Activated B cell treated with CpG ODN at 0.5 μM for 24 hours (primary cell): ENCODE results near the gene CENPP. TPM values are rescaled to one million over a fixed set of nuclear protein-coding genes. Genes with fewer than 3 reads are reported as not detected.

Experiments
- ATAC-seq: fragments of 200-7000 bp; cut with Tn5 transposase; one replicate; pipeline ENCODE4 v1.10.0; 2021; ENCODE audit warnings: low read depth, mild to moderate bottlenecking, moderate library complexity
- CTCF ChIA-PET: fragments of 350-600 bp; sonication (Branson Sonifier 250); formaldehyde crosslinking; loops from one replicate; lab custom pipeline; 2021; ENCODE audit warnings: antibody characterized with exemption; lab: Charles Lee
- POLR2A ChIA-PET: fragments of 350-600 bp; sonication (Branson Sonifier 250); formaldehyde crosslinking; loops from one replicate; lab custom pipeline; 2021; ENCODE audit warnings: antibody characterized with exemption; lab: Charles Lee
- DNase-seq: peaks from one replicate; pipeline ENCODE4 v3.0.0; 2022
- H3K27ac Mint-ChIP-seq: one replicate; pipeline ENCODE4 v1.8.0; 2020; ENCODE audit warnings: mixed read lengths
- H3K27me3 Mint-ChIP-seq: one replicate; pipeline ENCODE4 v1.8.0; 2021; ENCODE audit warnings: mixed read lengths
- H3K36me3 Mint-ChIP-seq: one replicate; pipeline ENCODE4 v1.8.0; 2021; ENCODE audit warnings: low read depth, mixed read lengths
- H3K4me1 Mint-ChIP-seq: one replicate; pipeline ENCODE4 v1.8.0; 2021; ENCODE audit warnings: mixed read lengths
- H3K4me3 Mint-ChIP-seq: one replicate; pipeline ENCODE4 v1.8.0; 2020; ENCODE audit warnings: mild to moderate bottlenecking, mixed read lengths
- H3K9me3 Mint-ChIP-seq: one replicate; pipeline ENCODE4 v1.8.0; 2020; ENCODE audit warnings: mixed read lengths
- CTCF ChIP-seq: fragments of 200-600 bp; IDR thresholded peaks from one replicate; pipeline ENCODE4 v1.8.0; 2022; ENCODE audit warnings: antibody characterized with exemption, mild to moderate bottlenecking
- intact Hi-C: fragments of 100-400 bp; cut with micrococcal nuclease; formaldehyde crosslinking; loops from one replicate; pipeline ENCODE4 v1.15.1; 2024
- total RNA-seq: library from RNA; stranded (reverse); gene quantifications from 2 replicates; pipeline ENCODE4 v1.2.3, GENCODE V29; 2022

CENPP gene
- total RNA-seq, 1 donor from 2014 or later, result 5.7 TPM

- ATAC-seq, result no peak
- no peak overlapping the region for H3K27ac Mint-ChIP-seq
Measured at GRCh38 chr9:92647671-92648473, 322.1 kb downstream of the CENPP start.

GRCh38 chr9:92648474-92648971 lies 322.8 kb downstream of the CENPP start:
- DNase-seq (no peak), ATAC-seq (no peak)
- Mint-ChIP-seq H3K36me3 (peaks cover 86% of the 10 kb centered on the region), H3K27ac (no peak overlapping the region), H3K4me3 (no peak overlapping the region), H3K27me3 (no peaks in the 10 kb centered on the region), H3K9me3 (peaks cover 16% of the 10 kb centered on the region), H3K4me1 (no peaks in the 10 kb centered on the region)
- ChIA-PET CTCF (interaction anchor here (0.6 kb wide), 1 partner anchor 14 kb away, joined by 3 read pairs; no protein-coding TSS in a partner anchor), POLR2A (no interaction called here)
- TF ChIP-seq CTCF, result no peak
- intact Hi-C loops, result no loop called here

More at GRCh38 chr9:92647671-92648473, 322.1 kb downstream of the CENPP start:
- H3K9me3 Mint-ChIP-seq, result peaks cover 16% of the 10 kb centered on the region
- TF ChIP-seq CTCF, result no peak
- ChIA-PET POLR2A (no interaction called here), CTCF (interaction anchor here (0.6 kb wide), 1 partner anchor 13 kb away, joined by 3 read pairs; no protein-coding TSS in a partner anchor)
- H3K27me3 Mint-ChIP-seq, result no peaks in the 10 kb centered on the region
- DNase-seq, result no peak
- H3K36me3 Mint-ChIP-seq, result peaks cover 87% of the 10 kb centered on the region
- H3K4me1 Mint-ChIP-seq, result no peaks in the 10 kb centered on the region
- H3K4me3 Mint-ChIP-seq, result no peak overlapping the region
- intact Hi-C loops, result no loop called here

GRCh38 chr9:92649007-92649406 lies 323.3 kb downstream of the CENPP start:
- ChIA-PET CTCF (no interaction called here), POLR2A (no interaction called here)
- Mint-ChIP-seq H3K4me3 (no peak overlapping the region), H3K9me3 (peaks cover 16% of the 10 kb centered on the region), H3K27ac (no peak overlapping the region), H3K36me3 (peaks cover 86% of the 10 kb centered on the region), H3K4me1 (no peaks in the 10 kb centered on the region), H3K27me3 (no peaks in the 10 kb centered on the region)
- intact Hi-C loops, result no loop called here
- DNase-seq (no peak), ATAC-seq (no peak)
- TF ChIP-seq CTCF, result no peak

- Mint-ChIP-seq H3K27ac (no peak overlapping the region), H3K4me1 (peaks cover 6% of the 10 kb centered on the region), H3K36me3 (peaks cover 84% of the 10 kb centered on the region), H3K9me3 (peaks cover 10% of the 10 kb centered on the region), H3K27me3 (no peaks in the 10 kb centered on the region), H3K4me3 (no peak overlapping the region)
- ChIA-PET CTCF (no interaction called here), POLR2A (no interaction called here)
- DNase-seq, result no peak
- no peak for TF ChIP-seq CTCF
- intact Hi-C loops, result no loop called here
- ATAC-seq, result no peak
Measured at GRCh38 chr9:92650296-92650695, 324.5 kb downstream of the CENPP start.

GRCh38 chr9:92650839-92651621 lies 325.3 kb downstream of the CENPP start:
- Mint-ChIP-seq H3K27ac (no peak overlapping the region), H3K4me3 (no peak overlapping the region), H3K9me3 (peaks cover 4% of the 10 kb centered on the region), H3K36me3 (peaks cover 82% of the 10 kb centered on the region), H3K27me3 (no peaks in the 10 kb centered on the region), H3K4me1 (peaks cover 7% of the 10 kb centered on the region)
- CTCF ChIA-PET, result no interaction called here
- no peak for ATAC-seq
- DNase-seq, result no peak
- no peak for TF ChIP-seq CTCF
- intact Hi-C loops, result no loop called here
- POLR2A ChIA-PET, result no interaction called here
